Cardiac fibroblast (primary cell): ENCODE results near the gene STPG2.

Experiments used
- DNase-seq, 2 donors: peaks; one replicate each; pipeline versions ENCODE4 v3.0.0 to v3.0.0-alpha.2; 2010; ENCODE audit warnings: low read depth in 2 of 2
- H3K4me3 ChIP-seq, 2 donors: replicated peaks in 1 of 2; 1 replicate in 1 of 2; 2 replicates in 1 of 2; pipeline ENCODE4 v1.5.1; 2011; ENCODE audit warnings: low read depth in 2 of 2, low read length in 2 of 2, mild to moderate bottlenecking in 2 of 2, moderate library complexity in 1 of 2
- CTCF ChIP-seq: IDR thresholded peaks from one replicate; pipeline ENCODE4 v1.5.1; 2011; ENCODE audit warnings: low read depth, mild to moderate bottlenecking, low read length, inconsistent platforms

STPG2 gene

GRCh38 chr4:97761445-97762114 lies 381.7 kb downstream of the STPG2 start:
- peak in 1 of 2 donors; percentile 13 for DNase-seq
- TF ChIP-seq CTCF, result no peak
- H3K4me3 ChIP-seq, result no peak overlapping the region

- no peak for DNase-seq
- no peak overlapping the region for H3K4me3 ChIP-seq
- no peak for TF ChIP-seq CTCF
Measured at GRCh38 chr4:97759785-97760184, 383.5 kb downstream of the STPG2 start.

DNA sequence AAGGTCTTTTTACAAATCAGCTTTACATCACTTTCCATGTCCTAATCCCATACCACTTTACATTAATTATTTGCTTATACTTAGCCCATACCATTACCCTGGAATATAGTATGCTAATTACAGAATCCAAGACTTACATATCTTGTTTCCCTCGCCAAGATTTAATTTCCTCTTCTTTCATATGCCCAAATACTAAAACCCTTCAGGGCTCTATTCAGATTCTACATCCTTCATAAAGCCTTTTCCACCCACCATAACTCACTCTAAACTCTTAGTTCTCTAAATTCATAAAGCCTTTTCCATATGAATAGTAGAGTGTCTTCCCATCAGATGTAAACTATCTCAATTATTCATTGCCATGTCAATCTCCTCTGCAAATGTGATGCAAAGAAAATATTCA lies 390.7 kb downstream of the STPG2 start:
- no peak for DNase-seq
- no peak for TF ChIP-seq CTCF
- H3K4me3 ChIP-seq, result no peak overlapping the region

GRCh38 chr4:97747945-97748344 lies 395.3 kb downstream of the STPG2 start:
- no peak for TF ChIP-seq CTCF
- no peak overlapping the region for H3K4me3 ChIP-seq
- no peak for DNase-seq

GRCh38 chr4:97720869-97721432 lies 422.3 kb downstream of the STPG2 start:
- peak; percentile 56 to 59 for DNase-seq
- peak; percentile 10 for TF ChIP-seq CTCF
- H3K4me3 ChIP-seq, result no peak overlapping the region

- H3K4me3 ChIP-seq, result no peak overlapping the region
- DNase-seq, result no peak
- TF ChIP-seq CTCF, result no peak
Measured at GRCh38 chr4:97691111-97691605, 452.1 kb downstream of the STPG2 start.
